Measurements from ENCODE around the gene SPRR2G. TPM values are rescaled to one million over a fixed set of nuclear protein-coding genes. Genes with fewer than 3 reads are reported as not detected.
"Not testable (repeated sequence)": the region's sequence is repeated elsewhere in the genome, so short reads cannot be mapped to it uniquely, and the experiment has no call there.

Gene SPRR2G
- total RNA-seq, 1 experiment from 2014 or later: not detected

DNA sequence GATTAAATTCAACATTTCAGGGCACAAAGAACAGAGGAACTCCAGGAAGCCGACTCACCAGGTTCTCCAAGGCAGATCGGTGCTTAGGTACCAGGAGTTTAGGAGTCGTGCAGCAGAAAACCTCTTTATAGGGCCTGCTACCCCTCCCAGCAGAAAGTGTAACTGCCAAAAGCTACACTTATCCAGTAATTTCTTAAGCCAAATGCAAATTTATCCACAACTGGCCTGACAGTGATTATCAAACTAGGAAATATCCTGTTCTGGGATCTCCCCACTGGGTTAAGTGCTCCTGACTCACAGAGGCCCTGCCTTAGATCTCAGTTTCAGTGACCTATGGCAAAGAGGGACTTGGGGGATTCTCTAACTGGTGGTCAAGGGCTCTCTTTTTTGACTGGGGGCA lies 37.3 kb downstream of the SPRR2G start, which contains the start of gene SPRR2F:
SPRR2F (minus strand) TSS at position 101 of the 400 bp plus-strand sequence. CDS start 783 bp downstream, outside the sequence.
- Histone ChIP-seq H2AFZ (ENCODE audit: low read length) (no peak within 1 kb of the TSS), H3K4ac (ENCODE audit: low read depth, low read length) (no peak within 1 kb of the TSS), H3K14ac (ENCODE audit: insufficient read depth, low read length) (no peak within 1 kb of the TSS), H4K8ac (replicated peaks; ENCODE audit: insufficient read length, low read depth, low read length) (no peak within 1 kb of the TSS), H2BK12ac (ENCODE audit: insufficient read length, low read depth, low read length) (no peak within 1 kb of the TSS), H4K5ac (ENCODE audit: insufficient read length, low read depth, low read length) (no peak within 1 kb of the TSS), H4K20me1 (ENCODE audit: control insufficient read depth, insufficient read depth, insufficient read length) (no peaks in the 10 kb centered on the region), H3K9me3 (ENCODE audit: control insufficient read depth, low read depth, low read length) (no peaks in the 10 kb centered on the region), H3K23me2 (ENCODE audit: insufficient read length, low read depth, low read length, poor library complexity, severe bottlenecking) (no peaks in the 10 kb centered on the region), H3K27me3 (ENCODE audit: insufficient read depth, low read length) (no peaks in the 10 kb centered on the region), H2BK5ac (ENCODE audit: insufficient read length, low read length) (no peak within 1 kb of the TSS), H2BK120ac (ENCODE audit: low read depth, low read length, poor library complexity, severe bottlenecking) (no peak within 1 kb of the TSS), H3K79me1 (ENCODE audit: insufficient read depth, low read depth, low read length, poor library complexity, severe bottlenecking) (no peaks in the 10 kb centered on the region), H3T11ph (ENCODE audit: low read length) (no peak within 1 kb of the TSS), H3K27ac (ENCODE audit: insufficient read length, low read depth, low read length) (no peak within 1 kb of the TSS), H4K91ac (ENCODE audit: insufficient read length, low read depth, low read length) (no peak within 1 kb of the TSS), H3K56ac (ENCODE audit: insufficient read length, low read depth, low read length) (no peak within 1 kb of the TSS), H2AK5ac (ENCODE audit: insufficient read length, low read length) (no peak within 1 kb of the TSS), H3K79me2 (ENCODE audit: insufficient read depth, low read length) (no peaks in the 10 kb centered on the region), H3K9ac (ENCODE audit: extremely low read depth, insufficient read length, low read length) (no peak within 1 kb of the TSS), H3K18ac (ENCODE audit: insufficient read length, low read depth, low read length) (no peak within 1 kb of the TSS), H2BK15ac (ENCODE audit: low read depth, low read length) (no peak within 1 kb of the TSS), H3K23ac (ENCODE audit: insufficient read length, low read depth, low read length) (no peak within 1 kb of the TSS), H3K4me2 (ENCODE audit: insufficient read depth, insufficient read length, low read length) (no peak within 1 kb of the TSS), H3K4me1 (ENCODE audit: insufficient read depth, low read length) (no peaks in the 10 kb centered on the region), H2BK20ac (ENCODE audit: low read depth, low read length, poor library complexity, severe bottlenecking) (no peak within 1 kb of the TSS)
- DNase-seq: no peak
- Mint-ChIP-seq H3K4me3 (no peak within 1 kb of the TSS; a peak in 1 of 5 replicates), H3K27ac (peak within 1 kb of the TSS in 1 of 3 experiments; percentile 83; a peak in 1 of 7 replicates), H3K27me3 (ENCODE audit: low read depth) (0 out of 2 replicates have a peak, but pooled peaks cover 4% of the 10 kb centered on the region), H3K36me3 (ENCODE audit: insufficient read depth in 1 of 3, low read depth in 3 of 3) (peaks cover 0 to 2% (median 0%) of the 10 kb centered on the region in 3 experiments; a peak in 3 of 7 replicates), H3K4me1 (peaks cover 0 to 7% of the 10 kb centered on the region in 2 experiments; a peak in 2 of 4 replicates), H3K9me3 (peaks cover 4 to 5% of the 10 kb centered on the region in 2 experiments; a peak in 4 of 5 replicates)
- TF ChIP-seq, protein P1, sequence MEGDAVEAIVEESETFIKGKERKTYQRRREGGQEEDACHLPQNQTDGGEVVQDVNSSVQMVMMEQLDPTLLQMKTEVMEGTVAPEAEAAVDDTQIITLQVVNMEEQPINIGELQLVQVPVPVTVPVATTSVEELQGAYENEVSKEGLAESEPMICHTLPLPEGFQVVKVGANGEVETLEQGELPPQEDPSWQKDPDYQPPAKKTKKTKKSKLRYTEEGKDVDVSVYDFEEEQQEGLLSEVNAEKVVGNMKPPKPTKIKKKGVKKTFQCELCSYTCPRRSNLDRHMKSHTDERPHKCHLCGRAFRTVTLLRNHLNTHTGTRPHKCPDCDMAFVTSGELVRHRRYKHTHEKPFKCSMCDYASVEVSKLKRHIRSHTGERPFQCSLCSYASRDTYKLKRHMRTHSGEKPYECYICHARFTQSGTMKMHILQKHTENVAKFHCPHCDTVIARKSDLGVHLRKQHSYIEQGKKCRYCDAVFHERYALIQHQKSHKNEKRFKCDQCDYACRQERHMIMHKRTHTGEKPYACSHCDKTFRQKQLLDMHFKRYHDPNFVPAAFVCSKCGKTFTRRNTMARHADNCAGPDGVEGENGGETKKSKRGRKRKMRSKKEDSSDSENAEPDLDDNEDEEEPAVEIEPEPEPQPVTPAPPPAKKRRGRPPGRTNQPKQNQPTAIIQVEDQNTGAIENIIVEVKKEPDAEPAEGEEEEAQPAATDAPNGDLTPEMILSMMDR (conservative IDR thresholded peaks at IDR 0.05): no peak
- WGBS (ENCODE audit: extremely low coverage, insufficient read length, low lambda C conversion rate): no CpG with 5 or more reads among the region's 3 CpGs

DNA sequence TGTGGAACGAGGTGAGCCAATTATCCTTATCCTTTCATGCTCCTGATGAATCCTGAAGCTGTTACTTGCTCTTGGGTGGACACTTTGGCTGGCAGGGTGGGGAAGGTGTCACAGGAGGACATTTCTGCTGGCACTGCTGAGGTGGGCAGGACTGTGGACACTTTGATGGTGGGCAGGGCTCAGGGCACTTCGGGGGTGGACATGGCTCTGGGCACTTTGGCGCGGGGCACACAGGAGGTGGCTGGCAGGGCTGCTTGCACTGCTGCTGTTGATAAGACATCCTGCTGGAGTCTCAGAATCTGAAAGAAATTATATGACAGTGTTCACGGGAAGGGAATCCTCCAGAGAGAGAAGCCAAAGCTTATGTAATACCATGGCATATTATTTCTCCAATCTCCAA lies 38.2 kb downstream of the SPRR2G start:
- not testable (repeated sequence) for H3K9ac ChIP-seq (ENCODE audit: extremely low read depth, insufficient read length, low read length); H3K14ac ChIP-seq (ENCODE audit: insufficient read depth, low read length); H4K20me1 ChIP-seq (ENCODE audit: control insufficient read depth, insufficient read depth, insufficient read length); H3K4me1 Mint-ChIP-seq; DNase-seq; H3K79me2 ChIP-seq (ENCODE audit: insufficient read depth, low read length); H3K4ac ChIP-seq (ENCODE audit: low read depth, low read length); H3K79me1 ChIP-seq (ENCODE audit: insufficient read depth, low read depth, low read length, poor library complexity, severe bottlenecking); H2AK5ac ChIP-seq (ENCODE audit: insufficient read length, low read length); H4K91ac ChIP-seq (ENCODE audit: insufficient read length, low read depth, low read length); H3K18ac ChIP-seq (ENCODE audit: insufficient read length, low read depth, low read length); H3K27me3 ChIP-seq (ENCODE audit: insufficient read depth, low read length); H2BK20ac ChIP-seq (ENCODE audit: low read depth, low read length, poor library complexity, severe bottlenecking); H4K8ac ChIP-seq (replicated peaks; ENCODE audit: insufficient read length, low read depth, low read length); H3K9me3 ChIP-seq (ENCODE audit: control insufficient read depth, low read depth, low read length); H3K27me3 Mint-ChIP-seq (ENCODE audit: low read depth); H3K23me2 ChIP-seq (ENCODE audit: insufficient read length, low read depth, low read length, poor library complexity, severe bottlenecking); H3K4me2 ChIP-seq (ENCODE audit: insufficient read depth, insufficient read length, low read length); H3K56ac ChIP-seq (ENCODE audit: insufficient read length, low read depth, low read length); H4K5ac ChIP-seq (ENCODE audit: insufficient read length, low read depth, low read length); H2BK120ac ChIP-seq (ENCODE audit: low read depth, low read length, poor library complexity, severe bottlenecking); H2BK12ac ChIP-seq (ENCODE audit: insufficient read length, low read depth, low read length); H2AFZ ChIP-seq (ENCODE audit: low read length); H2BK5ac ChIP-seq (ENCODE audit: insufficient read length, low read length); H3K4me1 ChIP-seq (ENCODE audit: insufficient read depth, low read length); H3T11ph ChIP-seq (ENCODE audit: low read length); H3K23ac ChIP-seq (ENCODE audit: insufficient read length, low read depth, low read length); H3K36me3 Mint-ChIP-seq (ENCODE audit: insufficient read depth in 1 of 3, low read depth in 3 of 3); H3K4me3 Mint-ChIP-seq; H2BK15ac ChIP-seq (ENCODE audit: low read depth, low read length); H3K27ac ChIP-seq (ENCODE audit: insufficient read length, low read depth, low read length)
- WGBS (ENCODE audit: extremely low coverage, insufficient read length, low lambda C conversion rate): no CpG with 5 or more reads among the region's 5 CpGs
- Mint-ChIP-seq H3K9me3 (peaks cover 12 to 14% of the 10 kb centered on the region in 2 experiments), H3K27ac (peak overlapping the region in 1 of 3 experiments; percentile 83; a peak in 1 of 7 replicates)

All from H9 (cell line).